HG02759 (cell line): ENCODE data around the gene RTL10.

ENCODE experiments used
- ATAC-seq: cut with Tn5 transposase; IDR thresholded peaks from one replicate; pipeline ENCODE4 v1.9.1; 2021; ENCODE audit warnings: mild to moderate bottlenecking, moderate library complexity; ENCODE audit not compliant: unreplicated experiment

The RTL10 gene

DNA sequence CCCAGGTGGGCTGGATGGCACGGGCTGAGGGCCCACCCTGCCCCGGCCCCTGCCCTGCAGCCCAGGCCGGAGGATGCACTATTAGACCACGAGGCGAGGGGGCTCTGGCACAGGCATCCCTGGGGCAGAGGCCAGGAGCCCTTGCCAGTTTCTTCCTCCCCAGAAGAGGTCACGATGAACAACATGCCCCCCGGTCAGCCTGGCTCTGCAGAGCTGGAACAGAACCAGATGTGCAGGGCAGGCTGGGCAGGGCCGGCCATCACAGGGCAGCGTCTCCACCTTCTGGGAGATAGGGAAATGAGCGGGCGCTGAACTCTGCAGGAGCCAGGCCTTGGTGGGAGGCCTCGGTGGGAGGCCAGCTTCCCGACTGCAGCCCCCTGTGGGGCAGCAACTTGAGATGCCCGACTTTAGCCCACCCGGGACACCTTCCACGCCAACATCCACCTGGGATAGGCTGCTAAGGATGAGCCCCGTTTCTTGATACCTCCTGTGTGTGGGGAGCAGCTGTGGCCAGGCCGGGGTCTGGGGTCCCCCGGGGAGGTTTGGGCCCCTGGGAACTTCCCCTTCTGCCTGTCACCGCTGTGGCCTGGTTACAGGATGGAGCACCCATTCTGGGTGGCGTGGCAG, 21.8 kb upstream of the RTL10 start:
- no peak for ATAC-seq

- no peak for ATAC-seq
These were observed 21.0 kb upstream of the RTL10 start for GRCh38 chr22:19875531-19876313.

DNA sequence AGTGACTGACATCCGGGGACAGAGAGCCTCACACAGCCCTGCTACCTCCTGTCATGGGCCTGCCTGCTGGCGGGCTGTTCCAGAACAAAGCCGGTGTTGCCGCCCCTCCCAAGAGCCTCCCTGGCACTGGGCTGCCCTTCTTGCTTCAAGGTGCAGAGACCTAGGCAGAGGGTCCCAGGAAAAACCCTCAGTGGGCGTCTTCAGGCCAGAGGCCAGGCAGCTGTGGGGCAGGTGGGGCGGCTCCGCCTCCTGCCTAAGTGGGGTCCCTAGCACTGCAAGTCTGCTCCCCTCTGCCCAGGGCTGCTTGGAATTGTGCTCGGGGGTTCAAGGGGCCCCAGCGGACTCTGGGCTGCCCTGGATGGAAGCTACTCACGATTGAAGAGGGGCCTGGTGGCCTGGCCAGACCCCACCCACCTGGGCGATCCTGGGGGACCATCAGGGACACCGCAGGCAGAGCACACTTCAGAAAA, 20.4 kb upstream of the RTL10 start:
- ATAC-seq: no peak

GRCh38 chr22:19874307-19875060, 19.8 kb upstream of the RTL10 start:
- no peak for ATAC-seq

DNA sequence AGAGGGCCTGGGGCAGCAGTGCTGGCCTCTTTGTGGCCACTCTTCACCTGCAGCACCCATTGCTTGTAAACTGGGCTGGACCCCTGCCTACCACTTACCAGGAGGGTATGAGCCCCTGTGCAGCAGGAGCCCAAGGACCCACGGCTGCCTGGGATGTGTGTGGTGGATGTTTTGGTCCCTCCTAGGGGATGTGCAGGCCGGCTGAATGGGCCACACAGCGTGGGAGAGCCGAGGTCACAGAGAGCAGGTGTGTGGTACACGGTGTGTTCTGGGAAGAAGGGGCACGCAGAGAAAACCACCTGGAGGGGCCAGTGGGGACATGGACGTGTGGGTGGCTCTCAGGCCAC, 19.3 kb upstream of the RTL10 start:
- no peak for ATAC-seq

DNA sequence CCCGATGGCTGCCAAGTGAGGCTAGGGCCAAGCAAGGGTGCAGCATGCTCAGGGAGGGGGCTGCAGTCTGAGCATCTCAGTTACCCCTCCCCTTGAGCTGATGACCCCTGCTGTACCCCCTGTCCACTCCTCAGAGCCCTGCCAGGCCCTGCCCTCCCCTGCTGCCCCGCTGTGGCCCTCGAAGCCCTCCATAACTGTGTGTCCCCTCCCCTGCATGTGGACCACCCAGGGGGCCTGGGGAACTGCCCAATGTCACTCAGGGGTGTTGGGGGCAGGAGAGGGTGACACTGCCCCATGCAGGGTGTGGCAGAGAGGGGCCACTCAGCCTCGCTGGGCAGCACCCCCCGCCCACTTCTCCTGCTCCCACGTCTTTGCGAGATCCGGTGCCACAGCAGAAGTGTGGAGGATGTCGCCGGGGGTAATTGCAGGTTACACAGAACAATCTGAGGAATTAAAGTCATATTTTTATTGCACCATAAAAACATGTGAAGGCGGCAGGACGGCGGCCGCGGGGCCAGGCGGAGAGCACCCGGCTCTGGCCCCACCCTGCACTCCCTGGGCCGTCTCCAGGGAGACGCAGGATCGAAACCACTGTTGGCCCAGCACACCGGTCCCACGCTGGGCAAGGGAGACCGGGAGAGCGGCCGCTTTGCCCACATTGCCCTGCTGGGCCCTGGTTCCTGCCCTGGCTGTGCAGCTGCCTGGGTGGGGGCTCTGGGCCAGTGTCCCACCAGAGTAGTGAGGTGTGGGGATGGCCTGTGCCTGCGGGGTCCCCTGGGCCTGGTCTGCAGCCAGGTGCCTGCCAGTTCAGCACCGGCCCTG, 18.7 kb upstream of the RTL10 start:
- no peak for ATAC-seq

GRCh38 chr22:19872779-19873137, 18.1 kb upstream of the RTL10 start:
- no peak for ATAC-seq

DNA sequence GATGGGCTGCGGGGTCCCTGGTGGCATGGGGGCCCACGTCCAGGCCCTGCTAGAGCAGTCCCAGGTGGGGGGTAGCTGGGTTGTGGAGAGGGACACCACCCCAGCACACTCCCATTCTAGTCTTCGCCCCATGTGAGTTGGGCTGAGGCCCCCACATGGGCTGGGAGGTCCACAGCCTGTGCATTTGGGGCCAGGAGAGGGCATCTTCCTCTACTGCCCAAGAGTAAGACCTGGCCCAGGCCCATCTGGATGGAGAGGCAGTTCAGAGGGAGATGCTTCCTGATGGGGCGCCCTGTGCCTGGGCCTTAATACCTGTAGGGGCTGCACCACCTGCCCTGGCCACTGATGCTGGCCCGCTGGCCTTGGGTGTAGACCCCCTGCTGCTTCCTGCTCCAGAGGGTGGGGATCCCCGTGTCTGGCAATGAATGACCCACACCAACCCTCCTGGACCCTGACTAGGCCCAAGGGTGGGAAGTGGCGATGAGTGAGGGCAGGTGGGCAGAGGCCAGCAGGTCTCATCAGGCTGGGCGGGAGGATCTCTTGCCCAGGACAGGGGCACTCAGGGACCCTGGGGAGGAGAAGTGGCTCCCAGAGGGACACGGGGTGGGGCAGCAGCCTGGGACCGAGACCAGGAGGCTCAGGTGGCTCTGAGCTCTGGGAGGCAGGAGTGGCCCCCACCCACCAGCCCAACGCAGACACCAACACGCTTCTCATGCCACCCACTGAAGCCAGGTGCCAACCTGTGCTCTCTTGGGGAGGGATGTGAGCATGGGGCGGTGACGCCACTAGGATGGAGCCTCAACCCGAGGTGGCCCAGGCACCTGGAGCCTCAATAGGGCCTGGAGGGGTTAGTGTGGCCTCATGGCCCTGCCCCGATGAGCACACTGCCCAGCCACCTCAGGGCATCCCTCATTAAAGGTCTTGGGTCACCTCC, 17.4 kb upstream of the RTL10 start:
- ATAC-seq: no peak

DNA sequence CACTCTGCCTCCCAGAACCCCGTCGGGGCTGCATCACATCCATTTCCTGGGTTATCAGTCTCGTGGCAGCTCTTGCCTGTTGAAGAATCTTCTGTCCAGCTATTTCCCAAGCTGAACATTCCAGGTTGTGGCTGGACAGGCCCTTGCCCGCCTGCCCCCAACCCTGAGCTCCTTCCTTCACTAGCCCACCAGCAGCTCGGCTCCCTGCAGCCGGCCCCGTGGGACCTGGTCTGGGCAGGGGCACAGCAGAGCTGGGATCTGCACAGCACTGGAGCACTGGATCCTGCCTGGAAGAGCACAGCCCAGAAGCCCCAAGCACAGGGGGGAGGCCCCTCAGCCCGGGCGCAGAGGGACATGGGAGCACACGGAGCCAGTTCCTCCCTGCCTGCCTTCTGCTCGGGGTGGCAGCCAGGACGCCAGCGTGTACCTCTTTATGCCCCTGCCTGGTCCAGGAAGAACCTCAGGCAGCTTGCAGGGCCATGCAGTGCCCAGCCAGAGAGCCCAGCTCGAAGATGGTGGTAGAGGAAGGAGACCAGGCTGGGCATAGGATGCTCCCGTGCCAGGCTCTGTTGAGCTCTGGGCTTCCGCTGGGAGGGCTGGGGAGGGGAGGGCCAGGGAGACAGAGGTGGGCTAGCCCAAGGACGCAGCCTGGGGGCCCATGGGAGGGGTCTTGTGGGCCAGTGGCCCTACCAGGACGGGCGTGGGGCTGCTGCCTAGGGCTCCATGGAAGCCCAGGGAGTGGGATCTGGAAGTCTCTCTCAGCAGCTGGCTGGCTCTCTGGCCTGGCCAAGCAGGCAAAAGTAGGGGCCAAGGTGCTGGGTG, 16.6 kb upstream of the RTL10 start:
- no peak for ATAC-seq

- ATAC-seq: no peak
These were observed 15.7 kb upstream of the RTL10 start for GRCh38 chr22:19870153-19871022.

DNA sequence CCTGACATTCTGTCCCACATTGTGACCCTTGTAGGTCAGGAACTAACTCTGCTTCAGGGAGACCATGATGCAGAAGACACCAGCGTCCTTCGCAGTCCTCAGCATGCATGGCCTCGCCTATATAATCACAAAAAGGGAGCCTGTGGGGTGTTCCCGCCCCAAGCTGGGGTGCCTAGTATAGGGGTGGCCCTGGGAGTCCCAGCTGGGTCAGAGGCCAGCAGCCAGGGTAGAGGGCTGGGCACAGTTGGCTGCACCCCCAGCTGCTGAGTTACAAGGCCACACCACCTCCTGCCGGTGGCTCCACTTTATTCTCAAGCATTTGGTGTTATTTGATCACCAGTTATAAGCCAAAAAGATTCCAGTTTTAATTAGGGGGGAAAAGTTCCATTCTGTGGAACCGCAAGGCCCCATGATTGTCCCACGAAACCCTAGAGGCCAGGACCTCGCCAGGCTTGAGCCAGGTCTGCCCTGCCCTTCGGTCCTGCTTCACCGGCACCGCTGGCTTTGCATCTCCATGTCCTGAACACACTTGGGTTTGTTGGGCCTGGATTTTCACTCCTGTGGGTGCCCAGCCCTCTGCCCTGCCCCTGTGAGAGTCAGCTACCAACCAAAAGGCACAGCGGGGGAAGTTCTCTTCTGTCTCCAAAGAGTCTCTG, 15.0 kb upstream of the RTL10 start:
- ATAC-seq: no peak

GRCh38 chr22:19868773-19869471, 14.2 kb upstream of the RTL10 start:
- ATAC-seq: no peak

- ATAC-seq: no peak
These were observed 13.7 kb upstream of the RTL10 start for GRCh38 chr22:19868333-19868732.

GRCh38 chr22:19867617-19868016, 12.9 kb upstream of the RTL10 start:
- no peak for ATAC-seq

DNA sequence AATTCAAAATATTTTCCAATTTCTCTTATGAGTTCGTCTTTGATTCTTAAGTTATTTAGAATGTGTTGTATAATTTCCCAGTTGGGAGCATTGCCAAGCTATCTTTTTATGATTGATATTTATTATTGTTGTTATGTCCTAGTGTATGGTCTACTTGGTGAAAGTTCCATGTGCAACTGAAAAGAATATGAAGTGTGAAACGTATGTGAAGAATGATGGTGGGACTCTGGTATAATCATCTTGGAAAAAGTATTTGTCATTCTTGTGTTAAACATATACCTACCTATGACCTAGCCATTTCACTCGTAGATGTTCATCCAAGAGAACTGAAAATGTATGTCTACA, 12.0 kb upstream of the RTL10 start:
- ATAC-seq: no peak

DNA sequence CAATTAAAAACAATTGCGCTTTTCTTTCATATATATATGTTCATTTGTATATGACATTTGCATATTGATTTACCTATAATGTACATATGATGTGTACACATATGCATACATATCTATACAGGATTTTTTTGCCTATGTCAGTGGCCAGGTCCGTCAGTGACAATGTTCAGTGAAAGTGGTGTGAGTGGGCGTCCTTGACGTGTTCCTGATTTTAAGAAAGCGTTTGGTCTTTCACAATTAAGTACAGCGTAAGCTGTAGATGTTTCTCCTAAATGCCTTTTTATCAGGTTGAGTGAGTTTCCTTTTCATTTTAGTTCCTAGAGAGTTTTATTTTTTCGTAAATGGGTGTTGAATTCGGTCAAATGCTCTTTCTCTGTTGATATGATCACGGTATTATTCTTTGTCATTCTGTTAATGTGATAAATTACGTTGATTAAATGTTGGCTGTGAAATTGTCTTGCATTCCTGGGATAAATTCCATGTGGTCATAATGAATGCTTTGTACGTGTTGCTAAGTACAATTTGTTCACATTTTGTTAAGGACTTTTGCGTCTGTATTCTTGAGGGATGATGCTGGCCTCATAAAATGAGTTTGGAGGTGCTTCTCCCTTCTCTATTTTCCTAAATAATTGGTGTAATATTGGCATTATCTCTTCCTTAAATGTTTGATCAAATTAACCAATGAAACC, 10.6 kb upstream of the RTL10 start:
- ATAC-seq: no peak
